ENCODE results near the gene ERMN.
A peak's percentile ranks its signal among the peaks of the same experiment; 100 is the strongest.

Gene ERMN

GRCh38 chr2:157339965-157340655 is 14.5 kb upstream of the ERMN start:
- TF ChIP-seq POLR2A (IDR thresholded peaks at IDR 0.05; ENCODE audit: low read depth, low read length), result no peak
- DNase-seq (ENCODE audit: insufficient read length, low spot score) (no peak), FAIRE-seq (no peak)

GRCh38 chr2:157337978-157338377 is 12.4 kb upstream of the ERMN start:
- no peak for TF ChIP-seq POLR2A (IDR thresholded peaks at IDR 0.05; ENCODE audit: low read depth, low read length)
- no peak for FAIRE-seq
- no peak for DNase-seq (ENCODE audit: insufficient read length, low spot score)

- TF ChIP-seq POLR2A (IDR thresholded peaks at IDR 0.05; ENCODE audit: low read depth, low read length), result no peak
- peak; percentile 7 for DNase-seq (ENCODE audit: insufficient read length, low spot score)
- peak; percentile 64 for FAIRE-seq
Observed at GRCh38 chr2:157336137-157337010, 10.8 kb upstream of the ERMN start.

- DNase-seq (ENCODE audit: insufficient read length, low spot score) (no peak), FAIRE-seq (no peak)
- TF ChIP-seq POLR2A (IDR thresholded peaks at IDR 0.05; ENCODE audit: low read depth, low read length), result no peak
Observed at GRCh38 chr2:157334797-157335196, 9.2 kb upstream of the ERMN start.

GRCh38 chr2:157334335-157334734 is 8.7 kb upstream of the ERMN start:
- FAIRE-seq (no peak), DNase-seq (ENCODE audit: insufficient read length, low spot score) (no peak)
- no peak for TF ChIP-seq POLR2A (IDR thresholded peaks at IDR 0.05; ENCODE audit: low read depth, low read length)

- no peak for DNase-seq (ENCODE audit: insufficient read length, low spot score)
- no peak for TF ChIP-seq POLR2A (IDR thresholded peaks at IDR 0.05; ENCODE audit: low read depth, low read length)
- no peak for FAIRE-seq
Observed at GRCh38 chr2:157333304-157334047, 7.9 kb upstream of the ERMN start.

GRCh38 chr2:157329524-157329923 is 3.9 kb upstream of the ERMN start:
- FAIRE-seq, result no peak
- DNase-seq (ENCODE audit: insufficient read length, low spot score), result no peak
- TF ChIP-seq POLR2A (IDR thresholded peaks at IDR 0.05; ENCODE audit: low read depth, low read length), result no peak

GRCh38 chr2:157327621-157328500 is 2.2 kb upstream of the ERMN start:
- TF ChIP-seq POLR2A (IDR thresholded peaks at IDR 0.05; ENCODE audit: low read depth, low read length), result no peak
- DNase-seq (ENCODE audit: insufficient read length, low spot score) (peak; percentile 50), FAIRE-seq (peak; percentile 90)

GRCh38 chr2:157327200-157327599 is 1.6 kb upstream of the ERMN start:
- peak; percentile 30 for FAIRE-seq
- no peak for DNase-seq (ENCODE audit: insufficient read length, low spot score)
- no peak for TF ChIP-seq POLR2A (IDR thresholded peaks at IDR 0.05; ENCODE audit: low read depth, low read length)

GRCh38 chr2:157326698-157327097 is 1.1 kb upstream of the ERMN start:
- FAIRE-seq, result no peak
- no peak for DNase-seq (ENCODE audit: insufficient read length, low spot score)
- no peak for TF ChIP-seq POLR2A (IDR thresholded peaks at IDR 0.05; ENCODE audit: low read depth, low read length)

- DNase-seq (ENCODE audit: insufficient read length, low spot score) (no peak), FAIRE-seq (no peak)
- no peak for TF ChIP-seq POLR2A (IDR thresholded peaks at IDR 0.05; ENCODE audit: low read depth, low read length)
Observed at GRCh38 chr2:157324331-157324843, 1.2 kb downstream of the ERMN start.

- FAIRE-seq, result no peak
- DNase-seq (ENCODE audit: insufficient read length, low spot score), result no peak
- no peak for TF ChIP-seq POLR2A (IDR thresholded peaks at IDR 0.05; ENCODE audit: low read depth, low read length)
Observed at GRCh38 chr2:157322432-157322831, 3.2 kb downstream of the ERMN start.

- TF ChIP-seq POLR2A (IDR thresholded peaks at IDR 0.05; ENCODE audit: low read depth, low read length), result no peak
- no peak for DNase-seq (ENCODE audit: insufficient read length, low spot score)
- no peak for FAIRE-seq
Observed at GRCh38 chr2:157321466-157321865, 4.2 kb downstream of the ERMN start.
